H9 (cell line): ENCODE data around the gene CCPG1. TPM values are rescaled to one million over a fixed set of nuclear protein-coding genes. Genes with fewer than 3 reads are reported as not detected.

Experiments
- DNase-seq: peaks from one replicate; pipeline ENCODE4 v3.0.0-alpha.2; 2017
- H2AFZ ChIP-seq: one replicate; pipeline ENCODE4 v1.6.1; 2013; ENCODE audit warnings: mild to moderate bottlenecking, low read length, control low read depth, moderate library complexity
- H2AK5ac ChIP-seq: 2 replicates; pipeline ENCODE4 v1.6.1; 2013; ENCODE audit warnings: low read length, control low read depth, mixed read lengths; ENCODE audit not compliant: insufficient read length
- H2BK120ac ChIP-seq: one replicate; pipeline ENCODE4 v1.6.1; 2013; ENCODE audit warnings: low read depth, mild to moderate bottlenecking, low read length, control low read depth, inconsistent platforms; ENCODE audit not compliant: poor library complexity, severe bottlenecking
- H2BK12ac ChIP-seq: 2 replicates; pipeline ENCODE4 v1.6.1; 2013; ENCODE audit warnings: low read length, control low read depth, mixed read lengths, low read depth; ENCODE audit not compliant: insufficient read length
- H2BK15ac ChIP-seq: 2 replicates; pipeline ENCODE4 v1.6.1; 2013; ENCODE audit warnings: low read depth, low read length, control low read depth
- H2BK20ac ChIP-seq: one replicate; pipeline ENCODE4 v1.6.1; 2013; ENCODE audit warnings: low read depth, mild to moderate bottlenecking, low read length, control low read depth, inconsistent platforms; ENCODE audit not compliant: poor library complexity, severe bottlenecking
- H2BK5ac ChIP-seq: 2 replicates; pipeline ENCODE4 v1.6.1; 2013; ENCODE audit warnings: low read length, control low read depth, mixed read lengths; ENCODE audit not compliant: insufficient read length
- H3K14ac ChIP-seq: 2 replicates; pipeline ENCODE4 v1.6.1; 2013; ENCODE audit warnings: low read length, control low read depth; ENCODE audit not compliant: insufficient read depth
- H3K18ac ChIP-seq: 2 replicates; pipeline ENCODE4 v1.6.1; 2013; ENCODE audit warnings: low read depth, mild to moderate bottlenecking, mixed read lengths, low read length, control low read depth; ENCODE audit not compliant: insufficient read length
- H3K23ac ChIP-seq: 2 replicates; pipeline ENCODE4 v1.6.1; 2013; ENCODE audit warnings: low read length, control low read depth, mixed read lengths, low read depth; ENCODE audit not compliant: insufficient read length
- H3K23me2 ChIP-seq: 2 replicates; pipeline ENCODE4 v1.6.1; 2013; ENCODE audit warnings: low read depth, mild to moderate bottlenecking, mixed read lengths, low read length, control low read depth; ENCODE audit not compliant: insufficient read length, poor library complexity, severe bottlenecking
- H3K27ac ChIP-seq: 2 replicates; pipeline ENCODE4 v1.5.1; 2013; ENCODE audit warnings: low read length, control low read depth, mixed read lengths, low read depth; ENCODE audit not compliant: insufficient read length
- H3K27me3 ChIP-seq: 2 replicates; pipeline ENCODE4 v1.6.1; 2013; ENCODE audit warnings: low read length, control low read depth, inconsistent platforms; ENCODE audit not compliant: insufficient read depth
- H3K4ac ChIP-seq: 2 replicates; pipeline ENCODE4 v1.6.1; 2013; ENCODE audit warnings: low read depth, mild to moderate bottlenecking, control low read depth, inconsistent platforms, low read length, moderate library complexity
- H3K4me1 ChIP-seq: 2 replicates; pipeline ENCODE4 v1.6.1; 2013; ENCODE audit warnings: low read length, control low read depth, inconsistent platforms; ENCODE audit not compliant: insufficient read depth
- H3K4me2 ChIP-seq: 2 replicates; pipeline ENCODE4 v1.6.1; 2013; ENCODE audit warnings: low read length, control low read depth, mixed read lengths; ENCODE audit not compliant: insufficient read length, insufficient read depth
- H3K56ac ChIP-seq: 2 replicates; pipeline ENCODE4 v1.6.1; 2013; ENCODE audit warnings: low read depth, mild to moderate bottlenecking, mixed read lengths, low read length, control low read depth; ENCODE audit not compliant: insufficient read length
- H3K79me1 ChIP-seq: 2 replicates; pipeline ENCODE4 v1.6.1; 2013; ENCODE audit warnings: low read depth, mild to moderate bottlenecking, moderate library complexity, low read length, control low read depth, inconsistent platforms; ENCODE audit not compliant: insufficient read depth, poor library complexity, severe bottlenecking
- H3K79me2 ChIP-seq: 2 replicates; pipeline ENCODE4 v1.6.1; 2013; ENCODE audit warnings: low read length, control low read depth, inconsistent platforms; ENCODE audit not compliant: insufficient read depth
- H3K9ac ChIP-seq: 2 replicates; pipeline ENCODE4 v1.6.1; 2013; ENCODE audit warnings: low read length, control low read depth, mixed read lengths; ENCODE audit not compliant: insufficient read length; ENCODE audit errors: extremely low read depth
- H3K9me3 ChIP-seq: one replicate; pipeline ENCODE4 v1.6.1; 2013; ENCODE audit warnings: low read depth, low read length, inconsistent platforms; ENCODE audit not compliant: control insufficient read depth
- H3T11ph ChIP-seq: one replicate; pipeline ENCODE4 v1.6.1; 2013; ENCODE audit warnings: mild to moderate bottlenecking, low read length, control low read depth, inconsistent platforms
- H4K20me1 ChIP-seq: one replicate; pipeline ENCODE4 v1.6.1; 2013; ENCODE audit not compliant: control insufficient read depth, insufficient read length, insufficient read depth
- H4K5ac ChIP-seq: 2 replicates; pipeline ENCODE4 v1.6.1; 2013; ENCODE audit warnings: low read depth, mild to moderate bottlenecking, mixed read lengths, low read length, control low read depth; ENCODE audit not compliant: insufficient read length
- H4K8ac ChIP-seq: replicated peaks from 2 replicates; pipeline ENCODE4 v1.6.1; 2013; ENCODE audit warnings: low read length, control low read depth, mixed read lengths, low read depth; ENCODE audit not compliant: insufficient read length
- H4K91ac ChIP-seq: 2 replicates; pipeline ENCODE4 v1.6.1; 2013; ENCODE audit warnings: low read depth, mild to moderate bottlenecking, moderate library complexity, mixed read lengths, low read length, control low read depth; ENCODE audit not compliant: insufficient read length
- H3K27ac Mint-ChIP-seq, 3 experiments: 2 replicates in 2 of 3; 3 replicates in 1 of 3; pipeline ENCODE4 v1.8.0; 2020 to 2021; ENCODE audit warnings: mixed read lengths in 3 of 3, mild to moderate bottlenecking in 1 of 3, moderate library complexity in 1 of 3
- H3K27me3 Mint-ChIP-seq: 2 replicates; pipeline ENCODE4 v1.8.0; 2021; ENCODE audit warnings: low read depth, mild to moderate bottlenecking, moderate library complexity, mixed read lengths
- H3K36me3 Mint-ChIP-seq, 3 experiments: 2 replicates in 2 of 3; 3 replicates in 1 of 3; pipeline ENCODE4 v1.8.0; 2020 to 2021; ENCODE audit warnings: low read depth in 3 of 3, mixed read lengths in 3 of 3; ENCODE audit not compliant: insufficient read depth in 1 of 3
- H3K4me1 Mint-ChIP-seq, 2 experiments: 2 replicates each; pipeline ENCODE4 v1.8.0; 2020; ENCODE audit warnings: mixed read lengths in 2 of 2
- H3K4me3 Mint-ChIP-seq, 2 experiments: 2 replicates in 1 of 2; 3 replicates in 1 of 2; pipeline ENCODE4 v1.8.0; 2020 to 2021; ENCODE audit warnings: mild to moderate bottlenecking in 2 of 2, mixed read lengths in 2 of 2, moderate library complexity in 1 of 2
- H3K9me3 Mint-ChIP-seq, 2 experiments: 2 replicates in 1 of 2; 3 replicates in 1 of 2; pipeline ENCODE4 v1.8.0; 2020; ENCODE audit warnings: mild to moderate bottlenecking in 2 of 2, mixed read lengths in 2 of 2, moderate library complexity in 1 of 2
- CTCF ChIP-seq: fragments of 200-600 bp; sonication (generic); conservative IDR thresholded peaks from 3 replicates; pipeline ENCODE4 v1.8.0; 2021; ENCODE audit warnings: antibody characterized with exemption, mild to moderate bottlenecking
- WGBS: extraction: QIAGEN DNeasy Blood & Tissue Kit; methylation state at CpG from one replicate; pipeline ENCODE4 v1.1.7; 2013; ENCODE audit warnings: missing lambda C conversion rate, low lambda C conversion rate, mixed read lengths; ENCODE audit not compliant: insufficient read length; ENCODE audit errors: extremely low coverage; 5-methylcytosine and 5-hydroxymethylcytosine counted together
- total RNA-seq: library from RNA; stranded (reverse); gene quantifications from 2 replicates; pipeline ENCODE4 v1.2.1, GENCODE V29; 2021

The CCPG1 gene
- total RNA-seq, 1 experiment from 2014 or later = 9.0 TPM

- H2AK5ac ChIP-seq = no peak overlapping the region
- H3K18ac ChIP-seq = no peak overlapping the region
- H3K4me1 Mint-ChIP-seq = peaks cover 14 to 15% of the 10 kb centered on the region in 2 experiments
- no peaks in the 10 kb centered on the region for H3K9me3 ChIP-seq
- H2BK5ac ChIP-seq = no peak overlapping the region
- no peak overlapping the region for H3K4me3 Mint-ChIP-seq
- no peaks in the 10 kb centered on the region for H3K23me2 ChIP-seq
- H3K56ac ChIP-seq = no peak overlapping the region
- no peak overlapping the region for H2BK20ac ChIP-seq
- no peak overlapping the region for H3T11ph ChIP-seq
- DNase-seq = no peak
- H3K9ac ChIP-seq = no peak overlapping the region
- H2BK12ac ChIP-seq = no peak overlapping the region
- no peak overlapping the region for H3K27ac Mint-ChIP-seq
- no peaks in the 10 kb centered on the region for H4K20me1 ChIP-seq
- H3K4me1 ChIP-seq = no peaks in the 10 kb centered on the region
- H4K5ac ChIP-seq = no peak overlapping the region
- peaks cover 0 to 12% of the 10 kb centered on the region in 2 experiments; a peak in 3 of 5 replicates for H3K9me3 Mint-ChIP-seq
- H3K27ac ChIP-seq = no peak overlapping the region
- H3K4me2 ChIP-seq = no peak overlapping the region
- H4K8ac ChIP-seq = no peak overlapping the region
- no peak overlapping the region for H2BK120ac ChIP-seq
- no peak overlapping the region for H3K4ac ChIP-seq
- no peaks in the 10 kb centered on the region for H3K79me2 ChIP-seq
- peaks cover 0 to 4% (median 3%) of the 10 kb centered on the region in 3 experiments; a peak in 2 of 7 replicates for H3K36me3 Mint-ChIP-seq
- H4K91ac ChIP-seq = no peak overlapping the region
- no peak overlapping the region for H2AFZ ChIP-seq
- no peak overlapping the region for H2BK15ac ChIP-seq
- no peaks in the 10 kb centered on the region; the same call in 1 of the 2 replicates for H3K27me3 Mint-ChIP-seq
- WGBS = no CpG with 5 or more reads among the region's 1 CpG
- no peaks in the 10 kb centered on the region for H3K79me1 ChIP-seq
- no peaks in the 10 kb centered on the region for H3K27me3 ChIP-seq
- no peak overlapping the region for H3K14ac ChIP-seq
- no peak for TF ChIP-seq CTCF
- no peak overlapping the region for H3K23ac ChIP-seq
Measured at GRCh38 chr15:55394694-55395093, 13.5 kb downstream of the CCPG1 start.
